Endothelial cell (in vitro differentiated cells): ENCODE measurements around the gene CXCR2. TPM values are rescaled to one million over a fixed set of nuclear protein-coding genes. Genes with fewer than 3 reads are reported as not detected.

ENCODE experiments used
- DNase-seq: peaks from one replicate; pipeline ENCODE4 v3.0.0; 2021; ENCODE audit warnings: low spot score
- H3K27ac Mint-ChIP-seq: one replicate; pipeline ENCODE4 v1.8.0; 2021; ENCODE audit warnings: mixed read lengths, inconsistent platforms; ENCODE audit not compliant: unreplicated experiment
- H3K27me3 Mint-ChIP-seq: one replicate; pipeline ENCODE4 v1.8.0; 2021; ENCODE audit warnings: mild to moderate bottlenecking, moderate library complexity, mixed read lengths, inconsistent platforms; ENCODE audit not compliant: unreplicated experiment
- H3K36me3 Mint-ChIP-seq: one replicate; pipeline ENCODE4 v1.8.0; 2021; ENCODE audit warnings: mild to moderate bottlenecking, low read depth, mixed read lengths, inconsistent platforms; ENCODE audit not compliant: unreplicated experiment
- H3K4me1 Mint-ChIP-seq: one replicate; pipeline ENCODE4 v1.8.0; 2021; ENCODE audit warnings: mild to moderate bottlenecking, mixed read lengths, inconsistent platforms; ENCODE audit not compliant: unreplicated experiment
- H3K4me3 Mint-ChIP-seq: one replicate; pipeline ENCODE4 v1.8.0; 2021; ENCODE audit warnings: mild to moderate bottlenecking, mixed read lengths, inconsistent platforms; ENCODE audit not compliant: unreplicated experiment
- H3K9me3 Mint-ChIP-seq: one replicate; pipeline ENCODE4 v1.8.0; 2021; ENCODE audit warnings: mixed read lengths, inconsistent platforms; ENCODE audit not compliant: unreplicated experiment
- CTCF ChIP-seq: fragments of 200-600 bp; sonication (generic); IDR thresholded peaks from one replicate; pipeline ENCODE4 v1.5.0; 2021; ENCODE audit warnings: antibody characterized with exemption; ENCODE audit not compliant: unreplicated experiment
- total RNA-seq: library from RNA; stranded (reverse); fragmentation: NEBNext Ultra II Directional; extraction: Animal tissue kit (Norgen Biotek cat#: 25700); gene quantifications from one replicate; pipeline ENCODE4 v1.2.1, GENCODE V29; 2021; ENCODE audit not compliant: unreplicated experiment

Gene CXCR2
- total RNA-seq, 1 donor from 2014 or later = 0.49 TPM

- Mint-ChIP-seq H3K4me1 (peaks cover 3% of the 10 kb centered on the region), H3K36me3 (peaks cover 7% of the 10 kb centered on the region), H3K27ac (no peak overlapping the region), H3K4me3 (no peak overlapping the region), H3K27me3 (peaks cover 10% of the 10 kb centered on the region), H3K9me3 (peaks cover 7% of the 10 kb centered on the region)
- DNase-seq = no peak
- no peak for TF ChIP-seq CTCF
Observed at GRCh38 chr2:218081695-218082094, 44.1 kb upstream of the CXCR2 start.

- H3K4me3 Mint-ChIP-seq = no peak overlapping the region
- no peaks in the 10 kb centered on the region for H3K36me3 Mint-ChIP-seq
- no peak for DNase-seq
- H3K27ac Mint-ChIP-seq = no peak overlapping the region
- peaks cover 7% of the 10 kb centered on the region for H3K9me3 Mint-ChIP-seq
- H3K4me1 Mint-ChIP-seq = peaks cover 3% of the 10 kb centered on the region
- TF ChIP-seq CTCF = no peak
- H3K27me3 Mint-ChIP-seq = peaks cover 7% of the 10 kb centered on the region
Observed at GRCh38 chr2:218082586-218083351, 43.1 kb upstream of the CXCR2 start.

GRCh38 chr2:218083352-218083676 is 42.5 kb upstream of the CXCR2 start:
- H3K27me3 Mint-ChIP-seq = peaks cover 7% of the 10 kb centered on the region
- no peak overlapping the region for H3K4me3 Mint-ChIP-seq
- H3K27ac Mint-ChIP-seq = no peak overlapping the region
- no peaks in the 10 kb centered on the region for H3K36me3 Mint-ChIP-seq
- peaks cover 3% of the 10 kb centered on the region for H3K4me1 Mint-ChIP-seq
- no peak for TF ChIP-seq CTCF
- DNase-seq = no peak
- peaks cover 7% of the 10 kb centered on the region for H3K9me3 Mint-ChIP-seq

- Mint-ChIP-seq H3K36me3 (no peaks in the 10 kb centered on the region), H3K9me3 (peaks cover 7% of the 10 kb centered on the region), H3K4me1 (peaks cover 3% of the 10 kb centered on the region), H3K27ac (no peak overlapping the region), H3K27me3 (peaks cover 12% of the 10 kb centered on the region), H3K4me3 (no peak overlapping the region)
- DNase-seq = no peak
- no peak for TF ChIP-seq CTCF
Observed at GRCh38 chr2:218086478-218086877, 39.4 kb upstream of the CXCR2 start.

- DNase-seq = no peak
- Mint-ChIP-seq H3K27ac (no peak overlapping the region), H3K4me1 (no peaks in the 10 kb centered on the region), H3K9me3 (peaks cover 7% of the 10 kb centered on the region), H3K27me3 (peaks cover 12% of the 10 kb centered on the region), H3K4me3 (no peak overlapping the region), H3K36me3 (no peaks in the 10 kb centered on the region)
- TF ChIP-seq CTCF = no peak
Observed at GRCh38 chr2:218089259-218089658, 36.6 kb upstream of the CXCR2 start.
